ENCODE data around the gene ZNF90.
"Not testable (repeated sequence)": the region's sequence is repeated elsewhere in the genome, so short reads cannot be mapped to it uniquely, and the experiment has no call there.

ZNF90 gene

DNA sequence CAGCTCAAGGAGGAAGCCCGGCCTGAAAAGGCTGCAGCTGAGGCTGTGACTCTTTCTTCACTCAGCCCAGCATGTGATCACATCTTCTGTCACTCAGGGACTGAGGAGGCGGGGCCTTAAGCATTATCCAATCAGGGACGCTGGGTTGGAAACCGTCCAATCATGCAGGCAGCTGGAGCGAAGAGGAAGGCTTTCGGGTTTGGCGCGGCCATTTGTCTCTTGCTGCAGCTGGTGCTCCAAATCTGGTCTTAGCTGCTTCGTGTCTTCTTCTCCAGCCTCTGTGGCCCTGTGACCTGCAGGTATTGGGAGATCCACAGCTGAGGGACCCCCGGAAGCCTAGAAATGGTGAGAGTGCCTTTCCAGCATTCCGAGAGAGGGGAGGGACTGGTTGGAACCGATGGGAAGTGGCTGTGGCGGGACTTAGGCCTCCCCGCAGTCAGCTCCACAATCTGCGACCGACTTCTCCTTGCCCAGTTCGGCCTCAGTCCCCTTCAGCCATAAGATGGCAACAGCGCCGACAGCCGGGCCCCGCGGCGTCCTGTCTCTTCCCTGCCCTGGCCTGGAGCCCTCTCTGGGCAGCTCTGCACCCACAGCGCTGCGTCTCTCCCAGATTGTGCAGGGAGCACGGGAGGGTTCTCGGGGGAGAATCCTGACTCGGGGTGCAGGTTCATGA, at the start of gene ZNF90:
ZNF90 (plus strand) TSS at position 210 of the 673 bp plus-strand sequence; CDS start at position 343, 133 bp downstream.
- DNase-seq = peak; percentile 29

DNA sequence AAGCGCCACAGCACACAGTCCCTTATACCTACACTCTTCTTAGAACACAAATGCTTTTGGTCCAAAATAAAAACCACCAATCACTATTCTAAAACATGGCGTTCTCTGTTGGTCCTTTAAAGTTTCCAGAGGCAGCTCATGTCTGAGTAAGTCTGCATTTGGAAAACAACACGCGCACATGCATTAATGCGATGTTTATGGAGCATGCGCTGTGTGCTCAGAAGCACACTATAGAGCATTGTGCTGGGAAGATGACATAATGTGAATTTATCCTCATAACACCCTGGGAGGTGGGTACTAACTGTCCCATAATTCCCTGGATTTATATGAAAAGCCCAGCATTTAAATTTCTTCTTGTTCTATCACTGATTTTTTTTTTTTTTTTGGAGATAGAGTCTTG, 49.2 kb upstream of the ZNF90 start:
- no peak for DNase-seq

DNA sequence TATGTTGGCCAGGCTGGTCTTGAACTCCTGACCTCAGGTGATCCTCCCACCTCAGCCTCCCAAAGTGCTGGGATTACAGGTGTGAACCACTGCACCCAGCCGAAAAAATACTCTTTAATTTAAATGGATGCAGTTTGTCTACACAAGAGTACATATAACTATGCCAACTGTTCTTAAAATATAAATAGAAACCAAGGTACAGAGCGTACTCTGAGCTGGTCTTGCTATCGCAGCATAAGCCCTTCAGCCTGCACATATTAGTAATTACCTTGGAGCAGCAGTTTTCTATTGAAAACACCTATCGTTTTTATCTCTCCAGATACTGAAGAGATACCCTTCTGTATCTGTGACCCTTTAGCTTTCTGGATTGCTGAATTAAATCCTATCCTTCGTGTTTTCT, 41.9 kb upstream of the ZNF90 start:
- no peak for DNase-seq

DNA sequence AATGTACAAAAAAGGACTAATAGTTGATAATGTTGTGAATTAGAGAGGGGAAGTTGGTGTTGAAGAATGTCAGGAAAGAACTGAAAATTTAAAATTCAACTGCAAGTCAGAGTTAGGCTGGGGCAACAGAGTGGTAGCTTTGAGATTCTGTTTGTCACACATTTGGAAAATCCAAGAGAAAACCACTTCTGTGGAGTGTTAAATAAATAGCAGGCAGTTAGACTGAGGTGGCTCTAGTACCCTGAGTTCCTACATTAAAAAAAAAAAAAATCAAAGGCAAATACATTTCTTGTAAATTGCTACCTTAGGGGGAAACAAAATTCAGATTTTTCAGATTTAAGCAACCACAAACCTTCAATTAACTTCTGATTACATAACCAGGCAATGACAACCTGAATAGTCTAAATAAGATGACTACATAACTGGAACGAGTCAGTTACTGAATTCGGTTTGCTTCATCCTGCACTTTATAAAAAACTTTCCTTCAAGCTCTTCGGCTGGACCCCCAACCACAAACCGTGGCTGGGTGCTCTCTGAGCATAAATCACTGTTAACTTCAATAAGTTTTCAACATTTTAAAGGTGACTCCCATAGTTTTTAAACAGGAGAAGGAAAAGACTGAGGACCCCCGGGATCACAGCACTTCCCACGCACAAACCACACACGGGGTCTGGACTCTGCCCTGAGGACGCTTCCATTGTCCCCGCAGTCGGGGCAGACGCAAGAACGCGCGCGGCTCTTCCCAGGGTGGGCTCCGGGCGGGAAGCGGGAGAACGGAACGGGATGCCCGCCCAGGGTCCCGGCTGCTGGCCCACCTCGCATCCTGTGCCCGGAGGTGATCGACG, 39.2 kb upstream of the ZNF90 start:
- no peak for DNase-seq

DNA sequence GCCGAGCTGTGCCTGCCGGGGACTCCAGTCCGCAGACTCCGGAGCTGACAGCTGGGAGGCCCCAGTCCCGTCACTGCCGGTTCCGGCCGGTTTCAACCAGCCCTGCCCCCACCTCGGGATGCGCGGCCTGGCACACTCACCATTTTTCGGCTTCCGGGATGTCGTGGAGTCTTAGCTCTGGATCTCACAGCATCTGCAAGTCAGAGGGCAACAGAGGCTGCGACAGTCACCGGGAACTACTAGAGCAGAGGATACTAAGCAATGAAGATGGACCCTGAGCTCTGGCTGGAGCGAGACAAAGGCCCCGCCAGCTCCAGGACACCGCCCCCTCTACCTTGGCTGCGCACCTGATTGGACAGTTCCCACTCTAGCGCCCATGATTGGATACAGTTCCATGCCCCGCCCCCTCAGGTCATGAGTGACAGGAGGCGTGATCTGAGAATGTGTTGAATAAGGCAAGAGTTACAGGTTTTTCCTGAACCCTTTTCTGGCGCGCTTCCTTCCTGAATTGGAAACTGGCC, 38.5 kb upstream of the ZNF90 start, which contains the start of gene ZNF682:
ZNF682 (minus strand) TSS at position 303 of the 521 bp plus-strand sequence; CDS start at position 143, 160 bp downstream.
- peak; percentile 51 for DNase-seq

DNA sequence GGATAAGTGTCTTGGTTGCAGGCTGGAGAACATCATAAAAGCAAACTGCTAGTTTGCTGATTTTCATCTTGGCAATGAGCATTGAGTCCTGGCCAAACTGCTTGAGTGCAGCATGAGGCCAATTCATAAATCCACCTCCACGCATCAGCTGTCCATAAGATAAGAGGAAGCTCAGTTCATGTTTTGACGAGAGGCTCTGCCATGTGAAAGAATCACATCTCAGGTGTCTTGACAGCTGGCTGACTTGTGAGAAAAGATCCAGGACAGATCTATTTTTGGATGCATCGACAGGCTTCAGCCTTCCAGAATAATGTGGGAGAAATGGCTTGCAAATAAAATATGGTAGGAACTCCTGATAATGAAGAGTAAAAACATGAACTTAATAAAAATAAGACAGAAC, 33.1 kb upstream of the ZNF90 start:
- DNase-seq = no peak

DNA sequence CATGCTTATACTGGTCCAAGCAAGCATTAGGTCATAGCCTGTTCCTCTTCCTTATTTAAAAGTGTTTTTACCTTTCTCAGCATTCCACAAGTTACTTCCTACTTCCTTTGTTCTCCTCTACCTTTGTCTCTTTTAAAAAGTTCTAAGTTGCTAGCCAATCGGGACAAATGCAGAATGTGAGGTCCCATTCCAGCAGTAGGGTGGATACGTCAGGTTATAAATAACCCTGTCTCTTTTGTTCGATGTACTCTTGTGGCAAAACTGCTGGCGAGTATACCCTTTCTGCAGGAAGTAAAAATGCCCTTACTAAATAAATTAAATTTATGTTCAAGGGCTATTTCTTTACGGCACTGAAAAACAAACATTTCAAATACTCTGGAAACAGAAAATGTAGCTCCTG, 32.1 kb upstream of the ZNF90 start:
- not testable (repeated sequence) for DNase-seq

DNA sequence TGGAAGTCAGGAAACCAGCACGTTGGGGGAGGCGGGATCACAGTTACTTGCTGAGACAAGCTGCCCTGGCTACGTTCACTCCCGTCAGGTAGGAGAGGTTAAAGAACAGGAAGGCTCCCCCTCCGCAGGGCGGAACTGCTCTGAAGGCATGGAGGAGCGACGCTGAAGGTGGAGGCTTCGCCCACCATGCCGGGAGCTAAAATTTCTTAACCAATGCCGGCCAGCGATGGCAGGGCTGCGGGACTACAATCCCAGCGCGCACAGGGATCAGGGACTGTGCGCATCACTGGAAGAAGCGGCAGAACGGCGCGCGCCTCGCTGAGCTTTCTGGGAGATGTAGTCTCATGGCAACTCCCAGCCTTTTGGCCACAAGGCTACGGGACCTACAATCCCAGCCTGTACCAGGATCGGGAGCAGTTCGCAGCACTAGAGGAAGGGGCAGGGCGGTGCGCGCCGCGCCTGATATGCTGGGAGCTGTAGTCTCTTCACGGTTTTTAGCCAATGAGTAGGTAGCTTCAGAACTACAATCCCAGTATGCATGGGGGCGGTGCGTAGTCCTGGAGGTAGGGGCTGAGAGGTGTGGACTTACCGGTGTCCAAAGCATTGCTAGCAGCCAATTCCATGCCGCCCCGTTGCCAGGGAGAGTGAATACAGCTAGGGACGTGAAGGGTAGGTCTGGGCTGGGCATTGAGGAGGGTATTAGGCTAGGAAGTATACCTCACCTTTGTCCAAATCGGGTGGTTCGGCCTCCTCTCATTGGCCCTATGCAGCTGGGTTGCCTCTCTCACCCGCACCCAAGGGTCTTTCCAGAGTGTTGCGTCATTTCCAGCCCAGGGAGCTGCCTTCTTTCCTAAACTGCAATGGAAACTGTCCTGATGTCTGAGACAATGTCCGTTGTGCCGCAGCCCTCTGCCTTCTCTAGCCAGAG, 25.7 kb upstream of the ZNF90 start:
- peak; percentile 81 for DNase-seq

DNA sequence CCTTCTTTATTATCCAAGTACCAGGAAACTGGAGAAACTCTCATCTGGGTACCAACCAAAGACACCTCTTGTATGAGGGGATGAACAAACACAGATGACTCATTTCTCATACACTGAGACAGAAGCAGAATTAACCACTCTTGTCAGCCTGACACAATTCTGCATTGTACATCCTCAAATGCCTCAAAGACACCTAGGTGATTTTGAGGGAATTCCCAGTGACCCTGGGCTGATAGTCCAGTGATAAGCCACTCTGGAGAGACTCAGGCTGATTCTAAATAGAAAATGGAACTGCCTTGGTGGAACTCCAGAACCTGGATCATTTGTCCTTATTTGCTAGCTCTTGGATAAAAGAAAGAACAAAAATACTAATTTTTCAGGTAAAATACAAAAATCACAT, 19.1 kb upstream of the ZNF90 start:
- DNase-seq = not testable (repeated sequence)

DNA sequence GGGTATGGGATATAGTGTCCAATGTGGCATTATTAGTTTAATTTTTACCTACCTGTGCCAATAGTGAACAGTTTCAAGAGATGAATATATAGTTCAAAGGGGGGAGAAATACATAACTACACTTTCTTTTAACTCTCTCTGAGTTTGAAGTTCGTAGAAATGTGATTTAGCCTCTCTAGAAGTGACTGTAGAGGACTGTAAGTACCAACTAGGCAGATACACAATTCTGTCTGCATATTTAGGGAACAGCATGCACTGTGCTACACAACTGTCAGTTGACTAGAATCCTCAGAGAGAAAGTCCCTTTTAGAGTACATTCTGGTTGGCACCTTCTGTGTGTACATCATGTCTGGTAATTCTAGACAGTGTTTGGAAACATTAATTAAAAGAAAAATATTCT, 17.5 kb upstream of the ZNF90 start:
- DNase-seq = no peak

DNA sequence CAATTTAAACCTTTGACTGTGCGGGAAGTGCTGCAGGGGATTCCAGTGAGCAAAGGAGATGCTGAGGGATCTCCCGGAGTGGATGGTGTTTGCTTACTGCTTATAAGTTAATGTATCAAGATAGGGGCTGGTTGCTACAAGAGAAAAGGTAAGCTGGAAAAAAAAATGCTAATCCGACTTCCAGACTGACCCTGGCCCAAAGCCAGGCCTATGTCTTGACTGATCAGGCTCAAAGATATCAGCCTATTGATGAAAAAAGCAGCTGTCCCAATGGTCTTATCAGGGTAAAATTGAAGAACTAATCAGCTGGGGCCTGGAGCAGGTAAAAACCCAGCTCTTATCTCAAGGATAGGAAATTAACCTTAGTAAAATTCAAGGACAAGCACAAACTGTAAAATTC, 10.9 kb upstream of the ZNF90 start:
- no peak for DNase-seq

DNA sequence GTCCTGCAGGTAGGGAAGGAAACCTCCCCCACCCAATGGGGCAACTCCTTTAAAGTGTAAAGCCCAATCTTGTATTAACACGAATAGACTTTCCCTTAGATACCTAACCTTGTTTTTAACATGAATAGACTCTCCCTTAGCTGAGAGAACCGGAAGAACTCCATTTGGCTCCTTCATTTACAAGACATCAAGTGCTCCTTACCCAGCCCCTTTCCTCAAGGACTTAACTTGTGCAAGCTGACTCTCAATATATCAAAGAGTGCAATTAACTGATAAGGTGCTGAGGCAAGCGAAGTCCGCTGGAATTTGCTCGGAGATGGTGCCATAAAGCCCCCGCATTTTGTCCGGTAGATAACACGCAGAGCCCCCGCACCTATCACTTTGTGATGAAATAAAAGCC, 9.9 kb upstream of the ZNF90 start:
- DNase-seq = no peak

DNA sequence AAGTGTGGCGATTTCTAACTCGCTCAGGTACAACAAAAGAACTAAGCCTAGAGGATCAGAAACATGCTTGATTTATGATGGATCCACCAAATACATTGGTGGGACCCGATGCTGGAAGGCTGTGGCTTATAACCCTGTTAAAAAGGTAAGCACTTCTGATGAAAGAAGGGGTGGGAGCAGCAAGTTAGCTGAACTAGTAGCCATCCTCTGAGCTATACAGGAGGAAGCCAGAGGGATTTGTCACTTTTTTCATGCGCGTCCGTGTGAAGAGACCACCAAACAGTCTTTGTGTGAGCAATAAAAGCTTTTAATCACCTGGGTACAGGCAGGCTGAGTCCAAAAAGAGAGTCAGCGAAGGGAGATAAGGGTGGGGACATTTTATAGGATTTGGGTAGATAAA, 9.2 kb upstream of the ZNF90 start:
- DNase-seq = not testable (repeated sequence)

DNA sequence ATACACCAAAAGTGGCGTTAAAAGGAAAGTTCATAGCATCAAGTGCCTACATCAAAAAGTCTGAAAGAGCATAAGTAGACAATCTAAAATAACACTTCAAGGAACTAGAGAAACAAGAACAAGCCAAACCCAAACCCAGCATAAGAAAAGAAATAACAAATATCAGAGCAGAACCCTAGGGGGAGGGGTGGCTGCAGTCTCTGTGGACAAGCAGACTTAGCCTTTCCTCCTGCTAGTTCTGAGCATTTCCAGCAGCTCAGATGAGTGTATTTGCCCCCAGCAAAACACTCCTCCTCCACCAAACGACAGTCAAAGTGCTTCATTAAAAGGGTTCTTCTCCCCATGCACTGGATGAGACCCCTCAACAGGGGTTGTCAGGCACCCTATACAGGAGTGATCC, 7.1 kb upstream of the ZNF90 start:
- no peak for DNase-seq

DNA sequence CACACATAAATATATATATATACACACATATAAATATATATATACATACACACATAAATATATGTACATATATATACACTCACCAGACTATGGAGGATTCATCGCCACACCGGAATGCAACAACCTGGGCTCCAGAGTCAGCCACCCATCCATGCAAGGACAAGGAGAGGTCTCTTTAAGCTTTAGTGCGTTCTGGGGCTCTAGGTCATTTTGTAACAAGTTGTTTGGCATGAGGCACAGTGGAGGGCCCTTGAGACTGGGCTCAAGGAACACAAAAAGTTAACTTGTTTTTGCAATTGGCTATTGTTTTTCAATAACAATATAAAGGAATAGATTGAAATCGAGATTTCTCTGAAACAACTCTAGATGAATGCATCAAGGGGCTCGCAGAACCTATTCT, 4.9 kb upstream of the ZNF90 start:
- no peak for DNase-seq

DNA sequence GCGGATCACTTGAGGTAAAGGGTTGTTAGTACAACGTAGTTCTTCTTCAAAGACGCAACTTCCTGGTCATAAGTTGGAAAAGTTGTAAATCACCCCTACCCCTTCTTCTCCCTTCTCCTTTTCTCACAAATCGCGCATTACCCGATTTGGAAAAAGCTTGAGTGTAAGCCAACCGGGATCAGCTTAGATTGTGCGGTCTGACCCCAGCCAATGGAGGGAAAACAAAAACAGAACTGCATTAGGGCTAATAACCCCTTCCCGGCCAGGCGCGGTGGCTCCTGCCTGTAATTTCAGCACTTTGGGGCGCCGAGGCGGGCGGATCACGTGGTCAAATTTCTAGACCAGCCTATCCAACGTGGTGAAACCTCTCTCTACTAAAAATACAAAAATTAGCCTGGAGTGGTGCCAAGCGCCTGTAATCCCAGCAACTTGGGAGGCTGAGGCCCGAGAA, 806 bp downstream of the ZNF90 start:
- no peak for DNase-seq

DNA sequence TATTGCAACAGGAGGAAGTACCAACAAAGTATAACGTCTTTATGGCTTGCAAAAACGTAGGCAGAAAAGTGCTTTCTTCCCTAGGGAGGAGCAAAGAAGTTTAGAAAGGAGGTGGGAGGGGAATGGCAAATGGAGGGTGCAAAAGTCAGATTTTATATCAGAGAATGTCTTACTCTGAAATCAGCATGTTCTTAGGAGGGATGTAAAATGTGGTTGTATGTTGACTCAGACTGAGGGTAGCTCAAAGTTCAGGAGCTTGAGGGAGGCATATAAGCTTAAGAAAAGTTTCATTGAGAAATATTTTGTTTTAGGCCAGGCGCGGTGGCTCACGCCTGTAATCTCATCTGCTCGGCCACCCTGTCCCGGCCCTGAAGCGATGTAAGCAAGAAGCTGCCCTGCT, 1.7 kb downstream of the ZNF90 start:
- DNase-seq = no peak

DNA sequence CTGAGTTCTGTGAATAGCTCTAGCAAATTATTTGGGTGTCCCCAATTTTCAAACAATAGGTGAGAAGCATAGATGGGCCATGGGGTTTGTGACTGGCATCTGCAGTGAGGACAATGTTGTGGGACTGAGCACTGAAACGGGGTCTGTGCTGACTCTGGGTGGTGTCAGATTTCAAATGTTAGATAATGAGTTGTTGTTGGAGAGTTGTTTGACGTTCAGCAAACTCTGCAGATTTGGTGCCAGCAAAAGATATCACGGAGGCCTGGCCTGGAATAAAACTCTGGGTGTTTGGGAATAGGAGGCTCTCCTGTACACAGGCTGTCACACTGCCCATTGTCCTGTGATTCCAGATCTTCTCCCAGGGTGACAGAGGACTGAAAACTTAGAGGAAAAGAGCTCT, 2.9 kb downstream of the ZNF90 start:
- DNase-seq = no peak

DNA sequence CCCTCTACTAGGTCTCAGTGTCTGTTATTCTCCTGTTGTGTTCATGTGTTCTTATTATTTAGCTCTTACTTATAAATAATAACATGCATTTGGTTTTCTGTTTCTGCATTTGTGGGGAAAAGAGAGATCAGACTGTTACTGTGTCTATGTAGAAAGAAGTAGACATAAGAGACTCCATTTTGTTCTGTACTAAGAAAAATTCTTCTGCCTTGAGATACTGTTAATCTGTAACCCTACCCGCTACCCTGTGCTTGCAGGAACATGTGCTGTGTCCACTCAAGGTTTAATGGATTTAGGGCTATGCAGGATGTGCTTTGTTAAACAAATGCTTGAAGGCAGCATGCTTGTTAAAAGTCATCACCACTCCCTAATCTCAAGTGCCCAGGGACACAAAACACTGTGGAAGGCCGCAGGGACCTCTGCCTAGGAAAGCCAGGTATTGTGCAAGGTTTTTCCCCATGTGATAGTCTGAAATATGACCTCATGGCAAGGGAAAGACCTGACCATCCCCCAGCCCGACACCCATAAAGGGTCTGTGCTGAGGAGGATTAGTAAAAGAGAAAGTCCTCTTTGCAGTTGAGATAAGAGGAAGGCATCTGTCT, 4.5 kb downstream of the ZNF90 start:
- DNase-seq = peak; percentile 22

DNA sequence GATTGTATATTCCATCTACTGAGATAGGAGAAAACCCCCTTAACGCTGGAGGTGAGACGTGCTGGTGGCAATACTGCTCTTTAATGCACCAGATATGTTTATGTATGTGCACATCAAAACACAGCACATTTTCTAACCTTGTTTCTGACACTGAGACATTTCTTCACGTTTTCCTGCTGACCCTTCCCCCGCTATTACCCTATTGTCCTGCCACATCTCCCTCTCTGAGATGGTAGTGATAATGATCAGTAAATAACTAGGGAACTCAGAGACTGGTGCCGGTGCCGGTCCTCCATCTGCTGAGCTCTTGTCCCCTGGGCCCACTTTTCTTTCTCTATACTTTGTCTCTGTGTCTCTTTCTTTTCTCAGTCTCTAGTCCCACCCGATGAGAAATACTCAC, 5.1 kb downstream of the ZNF90 start:
- not testable (repeated sequence) for DNase-seq

DNA sequence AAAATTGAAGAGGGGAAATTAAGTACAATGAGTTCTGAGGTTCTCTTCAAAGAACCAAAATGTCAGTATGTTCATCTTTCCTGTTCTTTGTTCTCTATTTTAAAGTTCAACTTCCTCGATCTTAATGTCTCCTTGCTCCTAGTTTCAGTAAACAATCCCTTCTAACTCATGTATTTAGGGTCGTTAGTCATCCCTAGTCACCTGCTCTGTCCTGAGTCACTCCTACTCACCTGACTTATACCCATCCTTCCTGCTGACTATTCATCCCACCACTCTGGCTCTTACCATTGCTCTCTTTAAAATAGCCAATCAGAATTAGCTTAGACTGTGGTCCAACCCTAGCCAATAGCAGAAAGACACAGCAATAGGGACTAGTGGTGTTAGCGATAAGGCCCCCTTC, 24.3 kb downstream of the ZNF90 start:
- DNase-seq = no peak

DNA sequence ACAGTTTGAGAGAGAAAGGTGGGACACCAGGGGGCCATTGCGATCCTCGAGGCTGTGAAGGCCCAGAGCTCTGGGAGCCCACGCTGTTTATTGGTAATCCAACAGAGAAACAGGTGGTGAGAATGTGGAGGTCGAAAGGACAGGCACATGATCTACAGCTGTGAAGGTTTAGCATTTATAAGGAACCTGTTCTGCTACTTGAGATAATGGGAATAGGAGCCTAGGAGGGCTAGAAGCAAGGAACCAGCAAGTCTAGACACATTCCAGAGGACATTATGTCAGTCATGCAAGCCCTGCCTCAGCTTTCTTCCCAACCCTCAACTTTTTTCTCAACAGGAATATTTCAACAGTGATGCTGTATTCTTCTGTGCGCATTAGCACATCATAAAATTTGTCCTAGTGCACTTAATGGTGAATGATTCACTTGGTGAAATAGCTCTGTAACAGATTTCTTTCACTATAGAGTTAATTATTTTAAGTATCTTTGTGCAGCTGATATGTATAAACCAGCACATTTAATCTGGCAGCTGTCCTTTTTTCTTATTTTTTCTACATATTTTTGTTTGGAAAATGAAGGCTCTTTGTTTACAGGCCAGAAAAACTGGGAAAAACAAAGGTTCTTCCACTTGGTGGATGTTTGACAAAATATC, 25.4 kb downstream of the ZNF90 start:
- no peak for DNase-seq

Data from NCI-H187 treated with DMSO at 0.1 percent for 48 hours (cell line).